ENCODE results near the gene LENG8.

GRCh38 chr19:54424660-54425381, 24.2 kb upstream of the LENG8 start:
- TF ChIP-seq, protein P1, sequence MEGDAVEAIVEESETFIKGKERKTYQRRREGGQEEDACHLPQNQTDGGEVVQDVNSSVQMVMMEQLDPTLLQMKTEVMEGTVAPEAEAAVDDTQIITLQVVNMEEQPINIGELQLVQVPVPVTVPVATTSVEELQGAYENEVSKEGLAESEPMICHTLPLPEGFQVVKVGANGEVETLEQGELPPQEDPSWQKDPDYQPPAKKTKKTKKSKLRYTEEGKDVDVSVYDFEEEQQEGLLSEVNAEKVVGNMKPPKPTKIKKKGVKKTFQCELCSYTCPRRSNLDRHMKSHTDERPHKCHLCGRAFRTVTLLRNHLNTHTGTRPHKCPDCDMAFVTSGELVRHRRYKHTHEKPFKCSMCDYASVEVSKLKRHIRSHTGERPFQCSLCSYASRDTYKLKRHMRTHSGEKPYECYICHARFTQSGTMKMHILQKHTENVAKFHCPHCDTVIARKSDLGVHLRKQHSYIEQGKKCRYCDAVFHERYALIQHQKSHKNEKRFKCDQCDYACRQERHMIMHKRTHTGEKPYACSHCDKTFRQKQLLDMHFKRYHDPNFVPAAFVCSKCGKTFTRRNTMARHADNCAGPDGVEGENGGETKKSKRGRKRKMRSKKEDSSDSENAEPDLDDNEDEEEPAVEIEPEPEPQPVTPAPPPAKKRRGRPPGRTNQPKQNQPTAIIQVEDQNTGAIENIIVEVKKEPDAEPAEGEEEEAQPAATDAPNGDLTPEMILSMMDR (IDR thresholded peaks at IDR 0.05; ENCODE audit: low read length): no peak
- TF ChIP-seq EZH2 (IDR thresholded peaks at IDR 0.05; ENCODE audit: borderline replicate concordance, low read length): no peak
